ENCODE measurements around the gene NOL12. TPM values are rescaled to one million over a fixed set of nuclear protein-coding genes. Genes with fewer than 3 reads are reported as not detected.
A peak's percentile ranks its signal among the peaks of the same experiment; 100 is the strongest.
"Not testable (repeated sequence)": the region's sequence is repeated elsewhere in the genome, so short reads cannot be mapped to it uniquely, and the experiment has no call there.

NOL12 gene
- total RNA-seq, 1 experiment from 2014 or later: 44.3 TPM

DNA sequence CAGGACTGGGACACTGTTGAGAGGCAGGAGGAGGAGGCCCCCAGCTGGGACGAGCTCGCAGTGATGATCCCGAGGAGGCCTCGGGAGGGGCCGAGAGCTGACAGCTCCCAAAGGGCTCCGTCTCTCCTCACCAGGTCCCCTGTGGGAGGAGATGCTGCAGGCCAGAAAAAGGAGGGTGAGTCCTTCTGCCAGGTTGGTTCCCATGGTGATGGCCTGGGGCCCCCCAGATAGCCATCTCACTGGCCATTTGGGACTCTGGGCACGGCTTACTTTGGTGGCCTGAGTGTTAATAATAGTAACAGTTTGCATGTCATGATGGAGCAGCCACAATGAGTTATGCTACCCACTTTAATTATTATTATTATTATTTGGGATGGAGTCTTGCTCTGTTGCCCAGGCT is 29.6 kb downstream of the NOL12 start:
- no TSS peak for BruUV-seq (replicated peaks)
- H3K79me2 ChIP-seq (ENCODE audit: low read depth): no peaks in the 10 kb centered on the region
- ChIA-PET POLR2A (ENCODE audit: unreplicated experiment) (interaction anchor here (0.7 kb wide), 2 partner anchors 12 to 94 kb away, joined by 3 to 4 read pairs; no protein-coding TSS in a partner anchor), CTCF (no interaction called here)
- TF ChIP-seq, protein P1, sequence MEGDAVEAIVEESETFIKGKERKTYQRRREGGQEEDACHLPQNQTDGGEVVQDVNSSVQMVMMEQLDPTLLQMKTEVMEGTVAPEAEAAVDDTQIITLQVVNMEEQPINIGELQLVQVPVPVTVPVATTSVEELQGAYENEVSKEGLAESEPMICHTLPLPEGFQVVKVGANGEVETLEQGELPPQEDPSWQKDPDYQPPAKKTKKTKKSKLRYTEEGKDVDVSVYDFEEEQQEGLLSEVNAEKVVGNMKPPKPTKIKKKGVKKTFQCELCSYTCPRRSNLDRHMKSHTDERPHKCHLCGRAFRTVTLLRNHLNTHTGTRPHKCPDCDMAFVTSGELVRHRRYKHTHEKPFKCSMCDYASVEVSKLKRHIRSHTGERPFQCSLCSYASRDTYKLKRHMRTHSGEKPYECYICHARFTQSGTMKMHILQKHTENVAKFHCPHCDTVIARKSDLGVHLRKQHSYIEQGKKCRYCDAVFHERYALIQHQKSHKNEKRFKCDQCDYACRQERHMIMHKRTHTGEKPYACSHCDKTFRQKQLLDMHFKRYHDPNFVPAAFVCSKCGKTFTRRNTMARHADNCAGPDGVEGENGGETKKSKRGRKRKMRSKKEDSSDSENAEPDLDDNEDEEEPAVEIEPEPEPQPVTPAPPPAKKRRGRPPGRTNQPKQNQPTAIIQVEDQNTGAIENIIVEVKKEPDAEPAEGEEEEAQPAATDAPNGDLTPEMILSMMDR (conservative IDR thresholded peaks at IDR 0.05): no peak
- no peak for TF ChIP-seq EZH2 (IDR thresholded peaks at IDR 0.05; ENCODE audit: low read depth)
- H3K36me3 ChIP-seq (ENCODE audit: low read depth): no peaks in the 10 kb centered on the region
- peaks cover 22% of the 10 kb centered on the region for H3K4me1 ChIP-seq (replicated peaks; ENCODE audit: insufficient read depth)
- H3K9me3 ChIP-seq (ENCODE audit: insufficient read depth, low read depth): no peaks in the 10 kb centered on the region
- intact Hi-C loops (cut with micrococcal nuclease; ENCODE audit: unreplicated experiment): no loop called here
- no peaks in the 10 kb centered on the region for H3K9me2 ChIP-seq (ENCODE audit: insufficient read depth)
- H2AFZ ChIP-seq: no peak overlapping the region
- H3K4me2 ChIP-seq: no peak overlapping the region
- no peaks in the 10 kb centered on the region for H3K27me3 ChIP-seq (ENCODE audit: insufficient read depth, low read depth)
- DNase-seq: no peak
- H4K20me1 ChIP-seq (ENCODE audit: insufficient read depth): no peaks in the 10 kb centered on the region
- no peak overlapping the region for H3K4me3 ChIP-seq
- H3K27ac ChIP-seq: no peak overlapping the region
- peaks cover 24% of the 10 kb centered on the region for H3F3A ChIP-seq (ENCODE audit: insufficient read depth, low read depth)

DNA sequence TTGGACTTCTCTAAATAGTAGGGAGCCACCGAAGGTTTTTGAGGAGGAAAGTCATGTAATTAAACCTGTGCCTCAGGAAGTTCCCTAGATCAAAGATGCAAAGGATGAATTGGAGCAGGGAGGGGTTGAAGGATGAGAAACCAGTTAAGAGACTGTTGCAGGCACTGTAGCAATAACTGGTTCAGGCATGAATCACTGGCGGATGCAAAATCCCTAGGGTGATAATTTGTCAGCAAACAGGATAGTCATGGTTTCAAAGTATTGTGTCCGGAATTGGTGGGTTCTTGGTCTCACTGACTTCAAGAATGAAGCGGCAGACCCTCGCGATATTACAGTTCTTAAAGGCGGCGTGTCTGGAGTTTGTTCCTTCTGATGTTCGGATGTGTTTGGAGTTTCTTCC is 30.6 kb downstream of the NOL12 start:
- CTCF ChIA-PET: no interaction called here
- 0 out of 2 replicates have a peak overlapping the region, but pooled peaks have one; percentile 8 for H3K27ac ChIP-seq
- POLR2A ChIA-PET (ENCODE audit: unreplicated experiment): no interaction called here
- H3F3A ChIP-seq (ENCODE audit: insufficient read depth, low read depth): peaks cover 28% of the 10 kb centered on the region
- no TSS peak for BruUV-seq (replicated peaks)
- intact Hi-C loops (cut with micrococcal nuclease; ENCODE audit: unreplicated experiment): no loop called here
- H3K79me2 ChIP-seq (ENCODE audit: low read depth): no peaks in the 10 kb centered on the region
- no peaks in the 10 kb centered on the region for H3K9me3 ChIP-seq (ENCODE audit: insufficient read depth, low read depth)
- peaks cover 12% of the 10 kb centered on the region; the same call in 1 of the 2 replicates for H3K4me1 ChIP-seq (replicated peaks; ENCODE audit: insufficient read depth)
- no peaks in the 10 kb centered on the region for H3K27me3 ChIP-seq (ENCODE audit: insufficient read depth, low read depth)
- H3K9me2 ChIP-seq (ENCODE audit: insufficient read depth): no peaks in the 10 kb centered on the region
- no peaks in the 10 kb centered on the region for H3K36me3 ChIP-seq (ENCODE audit: low read depth)
- H3K4me2 ChIP-seq: no peak overlapping the region
- DNase-seq: peak in 1 of 2 experiments; percentile 80
- H2AFZ ChIP-seq: no peak overlapping the region
- no peaks in the 10 kb centered on the region for H4K20me1 ChIP-seq (ENCODE audit: insufficient read depth)
- H3K4me3 ChIP-seq: no peak overlapping the region
- TF ChIP-seq, protein P1 (conservative IDR thresholded peaks at IDR 0.05): no peak
- TF ChIP-seq EZH2 (IDR thresholded peaks at IDR 0.05; ENCODE audit: low read depth): no peak

DNA sequence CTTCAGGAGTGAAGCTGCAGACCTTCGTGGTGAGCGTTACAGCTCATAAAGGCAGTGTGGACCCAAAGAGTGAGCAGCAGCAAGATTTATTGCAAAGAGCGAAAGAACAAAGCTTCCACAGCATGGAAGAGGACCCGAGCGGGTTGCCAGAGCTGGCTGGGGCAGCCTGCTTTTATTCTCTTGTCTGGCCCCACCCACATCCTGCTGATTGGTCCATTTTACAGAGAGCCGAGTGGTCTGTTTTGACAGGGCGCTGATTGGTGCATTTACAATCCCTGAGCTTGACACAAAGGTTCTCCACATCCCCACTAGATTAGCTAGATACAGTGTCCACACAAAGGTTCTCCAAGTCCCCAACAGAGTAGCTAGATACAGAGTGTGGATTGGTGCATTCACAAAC is 31.1 kb downstream of the NOL12 start:
- H3K79me2 ChIP-seq (ENCODE audit: low read depth); intact Hi-C loops (cut with micrococcal nuclease; ENCODE audit: unreplicated experiment); H3K4me3 ChIP-seq; H4K20me1 ChIP-seq (ENCODE audit: insufficient read depth); H3K36me3 ChIP-seq (ENCODE audit: low read depth); DNase-seq; BruUV-seq (replicated peaks); CTCF ChIA-PET; H3K9me3 ChIP-seq (ENCODE audit: insufficient read depth, low read depth); H3K4me2 ChIP-seq; H3K27me3 ChIP-seq (ENCODE audit: insufficient read depth, low read depth); H3K9me2 ChIP-seq (ENCODE audit: insufficient read depth); H2AFZ ChIP-seq; H3K27ac ChIP-seq; POLR2A ChIA-PET (ENCODE audit: unreplicated experiment): not testable (repeated sequence)
- Histone ChIP-seq H3F3A (ENCODE audit: insufficient read depth, low read depth) (peaks cover 28% of the 10 kb centered on the region), H3K4me1 (replicated peaks; ENCODE audit: insufficient read depth) (peaks cover 11% of the 10 kb centered on the region; the same call in 1 of the 2 replicates)

DNA sequence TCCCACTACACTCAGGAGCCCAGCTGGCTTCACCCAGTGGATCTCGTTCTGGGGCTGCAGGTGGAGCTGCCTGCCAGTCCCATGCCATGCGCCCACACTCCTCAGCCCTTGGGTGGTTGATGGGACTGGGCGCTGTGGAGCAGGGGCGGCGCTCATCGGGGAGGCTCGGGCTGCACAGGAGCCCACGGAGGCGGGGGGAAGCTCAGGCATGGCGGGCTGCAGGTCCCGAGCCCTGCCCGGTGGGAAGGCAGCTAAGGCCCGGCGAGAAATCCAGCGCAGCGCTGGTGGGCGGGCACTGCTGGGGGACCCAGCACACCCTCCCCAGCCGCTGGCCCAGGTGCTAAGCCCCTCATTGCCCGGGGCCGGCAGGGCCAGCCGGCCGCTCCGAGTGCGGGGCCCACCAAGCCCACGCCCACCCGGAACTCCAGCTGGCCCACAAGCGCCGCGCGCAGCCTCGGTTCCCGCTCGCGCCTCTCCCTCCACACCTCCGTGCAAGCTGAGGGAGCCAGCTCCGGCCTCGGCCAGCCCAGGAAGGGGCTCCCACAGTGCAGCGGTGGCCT is 31.7 kb downstream of the NOL12 start:
- DNase-seq; H3K36me3 ChIP-seq (ENCODE audit: low read depth); H3K79me2 ChIP-seq (ENCODE audit: low read depth); H2AFZ ChIP-seq; H3K27me3 ChIP-seq (ENCODE audit: insufficient read depth, low read depth); H3K9me2 ChIP-seq (ENCODE audit: insufficient read depth); H3K9me3 ChIP-seq (ENCODE audit: insufficient read depth, low read depth); intact Hi-C loops (cut with micrococcal nuclease; ENCODE audit: unreplicated experiment); H3K4me2 ChIP-seq; POLR2A ChIA-PET (ENCODE audit: unreplicated experiment); H3K4me3 ChIP-seq; H4K20me1 ChIP-seq (ENCODE audit: insufficient read depth); BruUV-seq (replicated peaks); H3K27ac ChIP-seq: not testable (repeated sequence)
- peaks cover 11% of the 10 kb centered on the region; the same call in 1 of the 2 replicates for H3K4me1 ChIP-seq (replicated peaks; ENCODE audit: insufficient read depth)
- H3F3A ChIP-seq (ENCODE audit: insufficient read depth, low read depth): peaks cover 28% of the 10 kb centered on the region
- CTCF ChIA-PET: interaction anchor here (0.6 kb wide), 1 partner anchor 77 kb away, joined by 3 read pairs; no protein-coding TSS in a partner anchor
